HG03432 (cell line): ENCODE results near the gene CHMP6.

Source experiments
- ATAC-seq: cut with Tn5 transposase; IDR thresholded peaks from one replicate; pipeline ENCODE4 v1.9.1; 2021; ENCODE audit warnings: mild to moderate bottlenecking, moderate library complexity; ENCODE audit not compliant: unreplicated experiment

Gene CHMP6

GRCh38 chr17:80970762-80971703, 20.6 kb upstream of the CHMP6 start:
- ATAC-seq = no peak

GRCh38 chr17:80971704-80972304, 19.8 kb upstream of the CHMP6 start:
- ATAC-seq = no peak

GRCh38 chr17:80976701-80977100, 14.9 kb upstream of the CHMP6 start:
- ATAC-seq = no peak

- no peak for ATAC-seq
Measured at GRCh38 chr17:80977172-80977571, 14.5 kb upstream of the CHMP6 start.

- ATAC-seq = no peak
Measured at GRCh38 chr17:80978499-80979497, 12.8 kb upstream of the CHMP6 start.

- ATAC-seq = no peak
Measured at GRCh38 chr17:80979547-80980378, 11.9 kb upstream of the CHMP6 start.

- ATAC-seq = no peak
Measured at GRCh38 chr17:80980397-80981061, 11.1 kb upstream of the CHMP6 start.

- no peak for ATAC-seq
Measured at GRCh38 chr17:80981062-80981902, 10.4 kb upstream of the CHMP6 start.

- no peak for ATAC-seq
Measured at GRCh38 chr17:80981929-80982425, 9.7 kb upstream of the CHMP6 start.

- ATAC-seq = no peak
Measured at GRCh38 chr17:80982426-80982974, 9.1 kb upstream of the CHMP6 start.

- ATAC-seq = no peak
Measured at GRCh38 chr17:80983545-80983944, 8.1 kb upstream of the CHMP6 start.

- ATAC-seq = no peak
Measured at GRCh38 chr17:80984749-80985148, 6.9 kb upstream of the CHMP6 start.

- no peak for ATAC-seq
Measured at GRCh38 chr17:80986046-80986445, 5.6 kb upstream of the CHMP6 start.

- ATAC-seq = no peak
Measured at GRCh38 chr17:80986816-80987475, 4.7 kb upstream of the CHMP6 start.

- ATAC-seq = no peak
Measured at GRCh38 chr17:80987941-80988461, 3.6 kb upstream of the CHMP6 start.

GRCh38 chr17:80989586-80989913, 2.1 kb upstream of the CHMP6 start:
- no peak for ATAC-seq

- no peak for ATAC-seq
Measured at GRCh38 chr17:80990921-80991644, 558 bp upstream of the CHMP6 start.
